Measurements from ENCODE around the gene HECA. TPM values are rescaled to one million over a fixed set of nuclear protein-coding genes. Genes with fewer than 3 reads are reported as not detected.
A peak's percentile ranks its signal among the peaks of the same experiment; 100 is the strongest.
"Not testable (repeated sequence)": the region's sequence is repeated elsewhere in the genome, so short reads cannot be mapped to it uniquely, and the experiment has no call there.

Gene HECA
- total RNA-seq, 2 donors from 2014 or later = 46.7 to 58.3 TPM

GRCh38 chr6:139219271-139219729 is 84.4 kb downstream of the HECA start:
- peak overlapping the region; percentile 46 to 67 for H3K27ac ChIP-seq
- TF ChIP-seq CTCF (IDR thresholded peaks at IDR 0.05) = peak; percentile 81
- no peaks in the 10 kb centered on the region for H3K9me3 ChIP-seq
- DNase-seq (ENCODE audit: low spot score) = peak; percentile 62
- H3K27me3 ChIP-seq (replicated peaks; ENCODE audit: insufficient read depth) = no peaks in the 10 kb centered on the region
- peak overlapping the region; percentile 7 for H3K4me3 ChIP-seq
- H3K36me3 ChIP-seq = no peaks in the 10 kb centered on the region
- H3K4me1 ChIP-seq (ENCODE audit: control insufficient read depth in 1 of 2, low read depth in 2 of 2) = peaks cover 0 to 5% of the 10 kb centered on the region in 2 donors
- peak; percentile 89 for ATAC-seq (ENCODE audit: insufficient number of reproducible peaks, low FRiP score, low read depth)

GRCh38 chr6:139219746-139220145 is 84.9 kb downstream of the HECA start:
- no peak for ATAC-seq (ENCODE audit: insufficient number of reproducible peaks, low FRiP score, low read depth)
- peak overlapping the region; percentile 46 to 67 for H3K27ac ChIP-seq

GRCh38 chr6:139228387-139228786 is 93.5 kb downstream of the HECA start:
- H3K27me3 ChIP-seq (replicated peaks; ENCODE audit: insufficient read depth); H3K4me1 ChIP-seq (ENCODE audit: control insufficient read depth in 1 of 2, low read depth in 2 of 2); H3K4me3 ChIP-seq; H3K36me3 ChIP-seq; DNase-seq (ENCODE audit: low spot score); H3K9me3 ChIP-seq; H3K27ac ChIP-seq; ATAC-seq (ENCODE audit: insufficient number of reproducible peaks, low FRiP score, low read depth): not testable (repeated sequence)

More at GRCh38 chr6:139219746-139220145, 84.9 kb downstream of the HECA start:
- H3K4me3 ChIP-seq = peak overlapping the region; percentile 7
- no peaks in the 10 kb centered on the region for H3K27me3 ChIP-seq (replicated peaks; ENCODE audit: insufficient read depth)
- no peak for DNase-seq (ENCODE audit: low spot score)
- no peaks in the 10 kb centered on the region for H3K36me3 ChIP-seq
- H3K9me3 ChIP-seq = no peaks in the 10 kb centered on the region
- no peak for TF ChIP-seq CTCF (IDR thresholded peaks at IDR 0.05)
- H3K4me1 ChIP-seq (ENCODE audit: control insufficient read depth in 1 of 2, low read depth in 2 of 2) = peaks cover 0 to 5% of the 10 kb centered on the region in 2 donors

Other genes starting within 250 kb of the HECA start
- gene REPS1, start 146.8 kb upstream of the HECA start, total RNA-seq = 10 to 100 TPM; 43.1 to 86.0 TPM
- 10 to 100 TPM; 21.8 to 37.5 TPM for gene ABRACL, start 106.3 kb upstream of the HECA start, total RNA-seq
- under 1 TPM; 0.49 to 0.81 TPM for gene TXLNB, start 156.9 kb downstream of the HECA start, total RNA-seq
- 10 to 100 TPM; 43.5 to 62.7 TPM for gene CITED2, start 239.6 kb downstream of the HECA start, total RNA-seq